CD4-positive, alpha-beta memory T cell (primary cell): Measurements from ENCODE around the gene COL5A1. TPM values are rescaled to one million over a fixed set of nuclear protein-coding genes. Genes with fewer than 3 reads are reported as not detected.
A peak's percentile ranks its signal among the peaks of the same experiment; 100 is the strongest.

Experiments used
- CTCF ChIA-PET: fragments of 350-600 bp; sonication (Branson Sonifier 250); formaldehyde crosslinking; loops from one replicate; lab custom pipeline; 2021; ENCODE audit warnings: inconsistent platforms; ENCODE audit not compliant: partially characterized antibody; lab: Charles Lee
- POLR2A ChIA-PET: fragments of 350-600 bp; sonication (Branson Sonifier 250); formaldehyde crosslinking; loops from one replicate; lab custom pipeline; 2021; ENCODE audit not compliant: partially characterized antibody; lab: Charles Lee
- DNase-seq, 5 donors: peaks; one replicate each; pipeline versions ENCODE4 v3.0.0 to v3.0.0-alpha.2; 2020 to 2022; ENCODE audit warnings: mixed read lengths in 1 of 5
- H3K27ac ChIP-seq: one replicate; pipeline ENCODE4 v1.7.0; 2013; ENCODE audit warnings: low read depth, low read length
- H3K27me3 ChIP-seq: 2 replicates; pipeline ENCODE4 v1.7.0; 2013; ENCODE audit warnings: mild to moderate bottlenecking, low read length, moderate library complexity; ENCODE audit not compliant: insufficient read depth
- H3K36me3 ChIP-seq: 2 replicates; pipeline ENCODE4 v1.7.0; 2013; ENCODE audit warnings: mild to moderate bottlenecking, low read length, moderate library complexity; ENCODE audit not compliant: insufficient read depth
- H3K4me1 ChIP-seq: 2 replicates; pipeline ENCODE4 v1.7.0; 2013; ENCODE audit warnings: mild to moderate bottlenecking, low read length, moderate library complexity; ENCODE audit not compliant: insufficient read depth
- H3K4me3 ChIP-seq, 2 donors: one replicate each; pipeline ENCODE4 v1.7.0; 2013; ENCODE audit warnings: low read length in 2 of 2, mild to moderate bottlenecking in 1 of 2
- H3K9me3 ChIP-seq, 2 donors: one replicate each; pipeline ENCODE4 v1.7.0; 2013; ENCODE audit warnings: low read length in 2 of 2, control low read depth in 1 of 2; ENCODE audit not compliant: control insufficient read depth in 1 of 2
- H3K27ac Mint-ChIP-seq, 7 donors: one replicate each; pipeline ENCODE4 v1.8.0; 2020 to 2021; ENCODE audit warnings: mixed read lengths in 7 of 7, mild to moderate bottlenecking in 6 of 7, inconsistent platforms in 3 of 7, moderate library complexity in 3 of 7
- H3K27me3 Mint-ChIP-seq, 2 donors: one replicate each; pipeline ENCODE4 v1.8.0; 2020 to 2021; ENCODE audit warnings: mixed read lengths in 2 of 2
- H3K36me3 Mint-ChIP-seq, 2 donors: one replicate each; pipeline ENCODE4 v1.8.0; 2020 to 2021; ENCODE audit warnings: mixed read lengths in 2 of 2, inconsistent platforms in 1 of 2, mild to moderate bottlenecking in 1 of 2
- H3K4me1 Mint-ChIP-seq, 4 donors: one replicate each; pipeline ENCODE4 v1.8.0; 2020 to 2021; ENCODE audit warnings: mixed read lengths in 4 of 4, mild to moderate bottlenecking in 1 of 4
- H3K4me3 Mint-ChIP-seq, 8 donors: one replicate each; pipeline ENCODE4 v1.8.0; 2020 to 2021; ENCODE audit warnings: mixed read lengths in 8 of 8, mild to moderate bottlenecking in 7 of 8, moderate library complexity in 6 of 8, inconsistent platforms in 3 of 8
- H3K9me3 Mint-ChIP-seq, 8 donors: one replicate each; pipeline ENCODE4 v1.8.0; 2020 to 2021; ENCODE audit warnings: mixed read lengths in 8 of 8, mild to moderate bottlenecking in 5 of 8, inconsistent platforms in 3 of 8, moderate library complexity in 1 of 8
- intact Hi-C: fragments of 100-400 bp; cut with micrococcal nuclease; formaldehyde crosslinking; loops from one replicate; pipeline ENCODE4 v1.15.1; 2023
- polyA plus RNA-seq, 2 donors: library from polyadenylated mRNA; unstranded; fragments of 300-500 nt; fragmentation: Illumina TruSeq; gene quantifications; one replicate each; pipeline ENCODE4 v1.2.3, GENCODE V29; 2021
- total RNA-seq, 2 experiments: library from RNA; stranded (reverse); gene quantifications; one replicate each; pipeline ENCODE4 v1.2.3, GENCODE V29; 2021

The COL5A1 gene
- total and polyA plus RNA-seq, 4 experiments from 2014 or later, result 0.36 to 1.6 (median 1.5) TPM; not detected in 1

- peaks cover 3 to 14% of the 10 kb centered on the region in 2 donors for H3K27me3 Mint-ChIP-seq
- peaks cover 2 to 7% (median 6%) of the 10 kb centered on the region in 4 donors for H3K4me1 Mint-ChIP-seq
- ChIA-PET POLR2A (no interaction called here), CTCF (no interaction called here)
- no peak overlapping the region for H3K4me3 ChIP-seq
- no peak overlapping the region for H3K27ac Mint-ChIP-seq
- intact Hi-C loops, result no loop called here
- no peaks in the 10 kb centered on the region for H3K9me3 Mint-ChIP-seq
- H3K27ac ChIP-seq, result no peak overlapping the region
- H3K36me3 ChIP-seq, result no peaks in the 10 kb centered on the region
- H3K27me3 ChIP-seq, result no peaks in the 10 kb centered on the region
- no peaks in the 10 kb centered on the region for H3K9me3 ChIP-seq
- no peaks in the 10 kb centered on the region for H3K36me3 Mint-ChIP-seq
- no peak for DNase-seq
- no peak overlapping the region for H3K4me3 Mint-ChIP-seq
- H3K4me1 ChIP-seq, result no peaks in the 10 kb centered on the region
Measured at GRCh38 chr9:134723491-134724190, 82.0 kb downstream of the COL5A1 start.

- H3K9me3 Mint-ChIP-seq, result peaks cover 0 to 1% (median 0%) of the 10 kb centered on the region in 8 donors
- peaks cover 2 to 7% (median 6%) of the 10 kb centered on the region in 4 donors for H3K4me1 Mint-ChIP-seq
- H3K36me3 Mint-ChIP-seq, result no peaks in the 10 kb centered on the region
- no peak for DNase-seq
- ChIA-PET POLR2A (no interaction called here), CTCF (no interaction called here)
- no peaks in the 10 kb centered on the region for H3K9me3 ChIP-seq
- H3K4me3 Mint-ChIP-seq, result no peak overlapping the region
- H3K27ac Mint-ChIP-seq, result no peak overlapping the region
- H3K27me3 Mint-ChIP-seq, result peaks cover 3 to 14% of the 10 kb centered on the region in 2 donors
- H3K4me1 ChIP-seq, result no peaks in the 10 kb centered on the region
- no peaks in the 10 kb centered on the region for H3K27me3 ChIP-seq
- H3K36me3 ChIP-seq, result no peaks in the 10 kb centered on the region
- no peak overlapping the region for H3K4me3 ChIP-seq
- H3K27ac ChIP-seq, result no peak overlapping the region
- intact Hi-C loops, result no loop called here
Measured at GRCh38 chr9:134724202-134724911, 82.8 kb downstream of the COL5A1 start.

- no peaks in the 10 kb centered on the region for H3K9me3 ChIP-seq
- DNase-seq, result no peak
- intact Hi-C loops, result no loop called here
- ChIA-PET POLR2A (no interaction called here), CTCF (no interaction called here)
- Mint-ChIP-seq H3K27ac (no peak overlapping the region), H3K4me3 (peak overlapping the region in 1 of 8 donors; percentile 23), H3K27me3 (peaks cover 3 to 14% of the 10 kb centered on the region in 2 donors), H3K4me1 (peaks cover 2 to 7% (median 6%) of the 10 kb centered on the region in 4 donors), H3K36me3 (no peaks in the 10 kb centered on the region), H3K9me3 (peaks cover 0 to 2% (median 0%) of the 10 kb centered on the region in 8 donors)
- H3K27me3 ChIP-seq, result no peaks in the 10 kb centered on the region
- H3K4me1 ChIP-seq, result no peaks in the 10 kb centered on the region
- no peak overlapping the region for H3K4me3 ChIP-seq
- no peak overlapping the region for H3K27ac ChIP-seq
- H3K36me3 ChIP-seq, result no peaks in the 10 kb centered on the region
Measured at GRCh38 chr9:134724912-134725604, 83.5 kb downstream of the COL5A1 start.

GRCh38 chr9:134725605-134725940, 84.0 kb downstream of the COL5A1 start:
- intact Hi-C loops, result no loop called here
- Mint-ChIP-seq H3K4me1 (peaks cover 2 to 7% (median 6%) of the 10 kb centered on the region in 4 donors), H3K36me3 (no peaks in the 10 kb centered on the region), H3K27me3 (peaks cover 3 to 14% of the 10 kb centered on the region in 2 donors), H3K27ac (peak overlapping the region in 1 of 7 donors; percentile 2), H3K4me3 (peak overlapping the region in 1 of 8 donors; percentile 23), H3K9me3 (peaks cover 0 to 2% (median 0%) of the 10 kb centered on the region in 8 donors)
- no peaks in the 10 kb centered on the region for H3K27me3 ChIP-seq
- H3K9me3 ChIP-seq, result no peaks in the 10 kb centered on the region
- ChIA-PET POLR2A (no interaction called here), CTCF (no interaction called here)
- no peaks in the 10 kb centered on the region for H3K4me1 ChIP-seq
- no peaks in the 10 kb centered on the region for H3K36me3 ChIP-seq
- H3K4me3 ChIP-seq, result no peak overlapping the region
- no peak overlapping the region for H3K27ac ChIP-seq
- no peak for DNase-seq

- Histone ChIP-seq H3K36me3 (no peaks in the 10 kb centered on the region), H3K27ac (no peak overlapping the region), H3K4me3 (no peak overlapping the region), H3K27me3 (no peaks in the 10 kb centered on the region), H3K4me1 (no peaks in the 10 kb centered on the region), H3K9me3 (no peaks in the 10 kb centered on the region)
- intact Hi-C loops, result no loop called here
- Mint-ChIP-seq H3K27ac (no peak overlapping the region), H3K9me3 (peaks cover 0 to 2% (median 0%) of the 10 kb centered on the region in 8 donors), H3K27me3 (peaks cover 3 to 14% of the 10 kb centered on the region in 2 donors), H3K4me3 (no peak overlapping the region), H3K36me3 (no peaks in the 10 kb centered on the region), H3K4me1 (peaks cover 2 to 7% (median 6%) of the 10 kb centered on the region in 4 donors)
- DNase-seq, result no peak
- CTCF ChIA-PET, result no interaction called here
- POLR2A ChIA-PET, result no interaction called here
Measured at GRCh38 chr9:134726026-134726721, 84.6 kb downstream of the COL5A1 start.

- no peak for DNase-seq
- no peaks in the 10 kb centered on the region for H3K9me3 ChIP-seq
- Mint-ChIP-seq H3K4me3 (no peak overlapping the region), H3K36me3 (no peaks in the 10 kb centered on the region), H3K9me3 (peaks cover 0 to 2% (median 0%) of the 10 kb centered on the region in 8 donors), H3K27ac (no peak overlapping the region), H3K4me1 (peaks cover 2 to 7% (median 6%) of the 10 kb centered on the region in 4 donors), H3K27me3 (peaks cover 3 to 14% of the 10 kb centered on the region in 2 donors)
- intact Hi-C loops, result no loop called here
- no peaks in the 10 kb centered on the region for H3K27me3 ChIP-seq
- ChIA-PET POLR2A (no interaction called here), CTCF (no interaction called here)
- H3K4me3 ChIP-seq, result no peak overlapping the region
- H3K27ac ChIP-seq, result no peak overlapping the region
- no peaks in the 10 kb centered on the region for H3K36me3 ChIP-seq
- no peaks in the 10 kb centered on the region for H3K4me1 ChIP-seq
Measured at GRCh38 chr9:134726722-134727034, 85.1 kb downstream of the COL5A1 start.
